Amniotic stem cell (primary cell): ENCODE data around the gene CDK12.
"Not testable (repeated sequence)": the region's sequence is repeated elsewhere in the genome, so short reads cannot be mapped to it uniquely, and the experiment has no call there.

Source experiments
- DNase-seq: peaks from one replicate; lab custom pipeline; 2025; lab: John Stamatoyannopoulos, UW

Gene CDK12

DNA sequence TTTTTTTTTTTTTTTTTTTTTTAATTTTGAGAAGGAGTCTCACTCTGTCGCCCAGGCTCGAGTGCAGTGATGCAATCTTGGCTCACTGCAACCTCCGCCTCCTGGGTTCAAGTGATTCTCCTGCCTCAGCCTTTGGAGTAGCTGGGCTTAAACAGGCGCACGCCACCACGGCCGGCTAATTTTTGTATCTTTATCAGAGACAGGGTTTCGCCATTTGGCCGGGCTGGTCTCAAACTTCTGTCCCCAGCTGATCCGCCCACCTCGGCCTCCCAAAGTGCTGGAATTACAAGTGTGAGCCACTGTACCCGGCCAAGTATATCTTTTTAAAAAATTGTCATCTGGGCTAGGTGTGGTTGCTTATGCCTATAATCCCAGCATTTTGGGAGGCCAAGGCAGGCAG, 35.6 kb downstream of the CDK12 start:
- DNase-seq, result not testable (repeated sequence)

DNA sequence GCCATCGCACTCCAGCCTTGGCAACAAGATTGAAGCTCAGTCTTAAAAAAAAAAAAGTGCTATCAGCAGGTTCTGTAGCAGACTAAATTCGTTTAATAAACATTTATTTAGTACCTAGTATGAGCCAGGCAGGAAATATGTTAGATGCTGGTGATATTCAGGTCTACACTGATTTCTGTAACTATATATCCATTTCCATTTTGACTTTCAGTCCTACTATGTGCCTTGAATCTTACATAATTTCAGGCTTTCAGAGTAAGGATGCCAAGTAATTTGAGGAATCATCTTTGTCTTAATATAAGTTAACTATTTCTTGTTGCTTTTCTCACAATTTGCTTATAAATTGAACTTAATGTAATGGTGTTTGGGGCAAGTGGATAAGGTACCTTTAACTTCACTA, 46.2 kb downstream of the CDK12 start:
- DNase-seq, result no peak

DNA sequence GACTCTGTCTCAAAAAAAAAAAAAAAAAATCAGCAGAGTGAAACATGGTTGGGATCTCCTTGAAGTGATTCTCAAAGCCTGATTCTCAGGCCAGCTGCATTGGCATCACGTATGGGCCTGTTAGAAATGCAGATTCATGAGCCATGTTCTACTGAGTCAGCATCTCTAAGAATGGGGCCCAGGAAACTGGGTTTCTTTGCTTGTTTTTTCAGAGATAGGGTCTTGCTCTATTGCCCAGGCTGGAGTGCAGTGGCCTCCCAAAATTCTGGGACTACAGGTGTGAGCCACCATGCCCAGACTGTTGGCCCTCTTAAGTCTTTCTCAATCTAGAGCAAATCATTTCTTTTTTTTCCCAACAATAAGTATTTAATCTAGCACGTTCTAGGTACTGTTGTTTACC, 47.7 kb downstream of the CDK12 start:
- DNase-seq, result no peak

DNA sequence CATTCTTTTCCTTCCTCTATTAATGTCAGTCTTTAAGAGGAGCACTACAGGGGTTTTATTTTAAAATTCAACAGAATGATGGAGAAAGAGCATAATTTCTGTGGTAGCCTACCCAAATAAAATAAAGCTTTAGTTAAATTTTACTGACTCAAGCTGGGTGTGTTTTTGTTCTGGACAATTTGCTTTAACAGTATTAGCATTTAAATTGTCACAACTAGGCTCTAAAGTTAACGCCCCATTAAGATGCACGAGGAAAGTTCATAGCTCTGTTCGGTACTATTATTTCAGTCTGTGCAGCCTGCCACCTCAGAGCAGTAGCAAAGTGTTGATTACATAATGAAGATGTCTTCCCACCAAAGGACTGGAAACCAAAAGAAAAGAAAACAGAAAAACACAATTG, 52.0 kb downstream of the CDK12 start:
- no peak for DNase-seq

DNA sequence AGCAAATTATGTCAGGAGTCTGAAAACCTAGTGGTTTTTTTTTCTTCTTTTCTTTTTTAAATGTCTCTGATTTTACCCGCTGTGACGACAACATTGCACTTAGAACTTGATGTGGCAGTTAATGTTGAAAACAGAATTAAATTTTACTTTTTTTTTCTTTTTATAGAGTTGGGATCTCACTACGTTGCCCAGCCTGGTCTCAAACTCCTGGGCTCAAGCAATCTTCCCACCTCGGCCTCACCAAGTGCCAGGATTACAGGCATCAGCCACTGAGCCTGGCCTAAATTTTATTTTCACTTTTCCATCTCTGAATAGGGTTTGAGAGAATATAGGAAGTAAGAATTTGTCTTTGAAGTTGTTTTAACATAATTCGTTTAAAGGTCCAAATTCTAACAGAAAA, 52.6 kb downstream of the CDK12 start:
- DNase-seq, result no peak

DNA sequence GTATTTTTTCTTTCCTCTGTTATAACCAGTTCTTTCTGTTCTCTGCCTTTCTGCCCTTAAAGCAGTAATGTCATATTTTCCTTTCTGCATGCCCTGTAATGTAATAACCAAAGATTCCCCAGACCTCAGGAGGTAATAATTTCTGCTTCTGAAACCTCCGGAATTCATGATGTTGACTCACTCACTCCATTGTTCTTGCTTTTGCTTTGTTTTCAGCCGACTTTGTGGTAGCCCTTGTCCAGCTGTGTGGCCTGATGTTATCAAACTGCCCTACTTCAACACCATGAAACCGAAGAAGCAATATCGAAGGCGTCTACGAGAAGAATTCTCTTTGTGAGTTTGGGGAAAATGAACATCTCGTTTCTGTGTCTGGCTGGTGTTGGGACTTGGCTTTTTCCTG, 55.9 kb downstream of the CDK12 start:
- DNase-seq, result no peak

DNA sequence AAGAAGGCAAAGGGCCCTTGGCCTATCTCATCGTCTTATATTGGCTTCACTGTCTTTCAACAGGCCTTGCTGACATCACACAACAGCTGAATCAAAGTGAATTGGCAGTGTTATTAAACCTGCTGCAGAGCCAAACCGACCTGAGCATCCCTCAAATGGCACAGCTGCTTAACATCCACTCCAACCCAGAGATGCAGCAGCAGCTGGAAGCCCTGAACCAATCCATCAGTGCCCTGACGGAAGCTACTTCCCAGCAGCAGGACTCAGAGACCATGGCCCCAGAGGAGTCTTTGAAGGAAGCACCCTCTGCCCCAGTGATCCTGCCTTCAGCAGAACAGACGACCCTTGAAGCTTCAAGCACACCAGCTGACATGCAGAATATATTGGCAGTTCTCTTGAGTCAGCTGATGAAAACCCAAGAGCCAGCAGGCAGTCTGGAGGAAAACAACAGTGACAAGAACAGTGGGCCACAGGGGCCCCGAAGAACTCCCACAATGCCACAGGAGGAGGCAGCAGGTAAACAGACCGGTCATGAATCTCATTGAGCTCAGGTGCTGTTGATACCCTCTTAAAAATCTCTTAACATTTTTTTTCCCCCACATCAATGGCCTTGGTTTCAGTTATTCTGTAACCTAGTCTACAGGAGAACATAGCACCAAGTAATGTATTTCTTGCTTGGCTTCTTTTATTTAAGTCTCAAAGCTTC, 64.7 kb downstream of the CDK12 start:
- DNase-seq, result no peak

DNA sequence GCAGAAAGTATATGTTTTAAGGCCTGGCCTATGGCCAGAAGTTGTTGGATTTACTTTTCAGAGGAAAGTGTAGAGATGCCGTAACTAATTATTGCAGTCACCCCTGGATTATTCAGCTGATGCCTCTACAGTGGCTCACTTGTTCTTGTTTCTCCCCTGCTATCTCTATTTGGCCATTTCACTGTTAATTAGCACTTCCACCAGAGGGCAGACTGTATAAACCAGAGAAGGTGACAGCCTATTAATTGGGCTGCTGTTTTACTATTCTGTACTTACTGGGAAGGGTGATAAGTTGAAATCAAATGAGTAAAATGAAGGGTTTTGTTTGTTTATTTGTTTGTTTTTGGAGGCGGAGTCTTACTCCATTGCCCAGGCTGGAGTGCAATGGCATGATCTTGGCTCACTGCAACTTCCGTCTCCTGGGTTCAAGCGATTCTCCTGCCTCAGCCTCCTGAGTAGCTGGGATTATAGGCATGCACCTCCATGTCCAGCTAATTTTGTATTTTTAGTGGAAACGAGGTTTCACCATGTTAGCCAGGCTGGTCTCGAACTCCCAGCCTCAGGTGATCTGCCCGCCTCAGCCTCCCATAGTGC, 66.0 kb downstream of the CDK12 start:
- DNase-seq, result no peak

DNA sequence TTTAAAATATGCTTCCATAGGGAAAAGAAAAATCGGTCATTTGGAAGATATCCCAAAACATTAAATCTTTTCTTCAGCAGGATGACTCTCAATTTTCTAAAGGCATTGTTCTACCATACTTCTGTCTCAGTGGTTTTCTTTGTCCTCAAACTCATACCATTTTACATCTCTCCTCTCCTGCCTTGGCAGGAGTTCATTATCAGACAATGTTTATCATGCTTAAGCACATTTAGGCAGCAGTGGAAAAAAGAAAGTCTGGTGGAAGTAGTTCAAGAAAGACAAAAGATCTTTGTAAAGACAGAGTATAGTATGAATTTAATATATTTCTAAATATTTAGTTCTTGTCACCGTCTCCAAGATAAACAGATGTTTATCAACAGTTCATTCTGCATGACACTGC, 68.2 kb downstream of the CDK12 start:
- no peak for DNase-seq

DNA sequence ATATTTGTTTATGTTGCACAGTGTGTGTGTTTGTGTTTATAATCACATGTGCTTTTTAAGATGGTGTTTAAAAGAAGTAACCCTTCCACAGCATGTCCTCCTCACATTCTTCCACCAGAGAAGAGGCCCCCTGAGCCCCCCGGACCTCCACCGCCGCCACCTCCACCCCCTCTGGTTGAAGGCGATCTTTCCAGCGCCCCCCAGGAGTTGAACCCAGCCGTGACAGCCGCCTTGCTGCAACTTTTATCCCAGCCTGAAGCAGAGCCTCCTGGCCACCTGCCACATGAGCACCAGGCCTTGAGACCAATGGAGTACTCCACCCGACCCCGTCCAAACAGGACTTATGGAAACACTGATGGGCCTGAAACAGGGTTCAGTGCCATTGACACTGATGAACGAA, 69.2 kb downstream of the CDK12 start:
- no peak for DNase-seq

DNA sequence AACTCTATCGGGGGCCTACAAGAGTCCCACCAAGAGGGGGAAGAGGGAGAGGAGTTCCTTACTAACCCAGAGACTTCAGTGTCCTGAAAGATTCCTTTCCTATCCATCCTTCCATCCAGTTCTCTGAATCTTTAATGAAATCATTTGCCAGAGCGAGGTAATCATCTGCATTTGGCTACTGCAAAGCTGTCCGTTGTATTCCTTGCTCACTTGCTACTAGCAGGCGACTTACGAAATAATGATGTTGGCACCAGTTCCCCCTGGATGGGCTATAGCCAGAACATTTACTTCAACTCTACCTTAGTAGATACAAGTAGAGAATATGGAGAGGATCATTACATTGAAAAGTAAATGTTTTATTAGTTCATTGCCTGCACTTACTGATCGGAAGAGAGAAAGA, 70.0 kb downstream of the CDK12 start:
- DNase-seq, result no peak

DNA sequence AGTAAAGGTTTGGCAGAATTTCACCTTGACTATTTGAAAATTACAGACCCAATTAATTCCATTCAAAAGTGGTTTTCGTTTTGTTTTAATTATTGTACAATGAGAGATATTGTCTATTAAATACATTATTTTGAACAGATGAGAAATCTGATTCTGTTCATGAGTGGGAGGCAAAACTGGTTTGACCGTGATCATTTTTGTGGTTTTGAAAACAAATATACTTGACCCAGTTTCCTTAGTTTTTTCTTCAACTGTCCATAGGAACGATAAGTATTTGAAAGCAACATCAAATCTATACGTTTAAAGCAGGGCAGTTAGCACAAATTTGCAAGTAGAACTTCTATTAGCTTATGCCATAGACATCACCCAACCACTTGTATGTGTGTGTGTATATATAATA, 72.6 kb downstream of the CDK12 start:
- DNase-seq, result no peak

DNA sequence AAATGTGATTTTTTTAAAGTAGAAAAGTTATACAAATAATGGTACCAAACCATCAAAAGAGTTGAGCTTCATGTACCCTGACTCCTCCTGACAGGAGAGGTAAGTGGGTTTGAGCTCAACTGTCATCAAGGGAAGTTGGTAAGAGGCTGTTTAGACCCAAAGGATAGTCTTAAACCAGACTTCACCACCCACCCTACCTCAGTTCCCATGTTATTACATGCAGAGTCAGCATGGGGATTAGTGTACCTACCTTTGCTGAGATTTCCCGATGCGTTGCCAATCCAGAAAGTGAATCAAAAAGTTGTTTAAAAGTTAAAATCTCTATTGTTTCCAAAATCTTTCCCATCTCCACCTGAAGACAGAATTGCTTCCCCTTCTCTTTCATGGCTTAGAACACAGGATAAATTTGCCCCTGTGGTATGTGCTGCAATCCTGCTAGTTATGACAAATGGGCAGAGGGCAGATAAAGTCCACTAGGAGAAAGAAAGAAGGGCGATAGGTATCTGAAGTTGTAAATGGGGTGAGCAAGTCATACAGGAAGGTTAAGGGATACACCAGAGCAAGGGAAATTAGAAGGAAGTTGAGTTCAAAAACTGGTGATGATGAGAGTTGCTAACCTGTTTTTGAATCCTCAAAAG, 73.6 kb downstream of the CDK12 start:
- no peak for DNase-seq

DNA sequence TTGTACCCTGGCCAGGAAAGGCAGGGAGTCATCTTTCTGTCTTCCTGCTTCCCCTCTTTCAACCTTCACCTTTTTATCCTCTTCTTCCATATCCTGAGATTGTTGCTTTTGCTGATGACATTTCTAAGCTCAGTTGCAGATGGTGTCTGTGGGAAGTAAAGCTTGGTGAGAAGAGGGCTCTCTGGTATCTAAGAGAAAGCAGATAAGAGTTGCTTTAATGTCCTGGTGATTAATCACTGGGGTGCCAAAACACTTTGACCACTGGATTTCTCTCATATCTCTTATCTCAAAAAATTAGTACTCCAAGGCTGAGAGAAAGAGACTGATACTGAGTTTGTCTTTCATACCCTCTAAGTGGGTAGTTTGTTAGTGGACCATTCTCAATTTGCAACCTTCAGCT, 75.2 kb downstream of the CDK12 start:
- DNase-seq, result no peak

DNA sequence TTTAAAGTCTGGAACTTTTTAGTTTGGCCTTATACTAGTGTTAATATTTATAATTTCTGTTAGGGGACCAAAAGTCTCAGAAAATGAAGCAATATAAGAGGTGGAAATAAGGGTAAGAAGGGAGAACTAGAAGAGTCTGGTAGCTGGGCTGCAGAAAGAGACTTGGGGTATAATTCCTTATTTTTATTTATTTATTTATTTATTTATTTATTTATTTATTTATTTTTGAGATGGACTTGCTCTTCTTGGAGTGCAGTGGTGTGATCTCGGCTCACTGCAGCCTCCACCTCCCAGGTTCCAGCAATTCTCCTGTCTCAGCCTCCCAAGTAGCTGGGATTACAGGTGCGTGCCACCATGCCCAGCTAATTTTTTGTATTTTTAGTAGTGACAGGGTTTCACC, 76.1 kb downstream of the CDK12 start:
- DNase-seq, result not testable (repeated sequence)

DNA sequence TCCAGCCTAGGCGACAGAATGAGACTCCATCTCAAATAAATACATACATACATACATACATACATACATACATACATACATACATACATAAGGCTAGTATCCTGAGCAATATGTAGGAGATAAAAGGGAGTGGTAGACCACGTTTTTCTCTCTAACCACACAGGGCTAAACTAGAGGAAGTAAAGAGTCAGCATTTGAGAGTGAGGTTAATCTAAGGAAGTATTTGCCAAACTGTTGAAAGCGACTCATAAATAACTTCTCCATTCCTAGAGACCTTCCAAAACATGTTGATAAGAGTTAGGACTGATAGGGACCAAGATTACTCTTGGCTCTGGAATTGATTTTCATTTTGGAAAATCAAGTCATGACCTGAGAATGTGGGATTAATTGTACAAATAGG, 77.6 kb downstream of the CDK12 start:
- no peak for DNase-seq

DNA sequence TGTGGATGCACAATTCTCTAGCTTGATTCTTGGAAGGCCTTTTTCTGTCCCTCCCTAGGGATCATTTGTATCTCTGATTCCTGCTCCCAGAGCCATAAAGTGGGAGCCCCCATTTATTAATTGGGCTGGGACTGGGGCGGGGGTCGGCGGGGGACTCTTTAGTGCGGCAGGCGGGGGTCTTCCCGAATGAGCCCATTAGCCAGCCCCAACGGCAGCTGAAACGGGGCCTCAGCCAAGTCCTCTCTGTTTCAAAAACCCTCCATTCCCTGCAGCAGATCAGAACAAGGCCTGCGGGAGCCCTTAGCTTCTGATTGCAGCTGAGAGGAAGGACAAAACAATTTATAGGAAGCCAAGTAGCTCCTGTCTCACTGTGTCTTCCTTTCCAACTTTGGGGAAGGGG, 79.3 kb downstream of the CDK12 start:
- no peak for DNase-seq

DNA sequence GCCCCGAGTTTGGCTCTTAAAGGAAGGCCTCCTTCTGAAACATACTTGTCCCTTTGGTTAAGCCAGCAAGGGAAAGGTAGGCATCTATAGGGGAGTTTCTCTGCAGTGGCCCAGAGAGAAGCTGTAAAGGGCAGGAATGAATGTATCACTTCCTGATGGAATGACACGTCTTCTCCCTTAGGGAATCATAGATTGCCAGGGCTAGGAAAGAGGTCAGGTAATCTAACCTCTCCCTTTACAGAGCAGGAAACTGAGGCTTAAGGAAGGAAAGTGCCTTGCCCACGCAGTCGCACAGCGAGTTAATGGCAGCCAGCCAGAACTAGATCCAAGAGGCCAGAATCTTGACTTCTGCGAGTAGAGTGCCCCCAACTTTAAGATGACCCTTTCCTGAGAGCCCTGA, 80.4 kb downstream of the CDK12 start:
- DNase-seq, result no peak

DNA sequence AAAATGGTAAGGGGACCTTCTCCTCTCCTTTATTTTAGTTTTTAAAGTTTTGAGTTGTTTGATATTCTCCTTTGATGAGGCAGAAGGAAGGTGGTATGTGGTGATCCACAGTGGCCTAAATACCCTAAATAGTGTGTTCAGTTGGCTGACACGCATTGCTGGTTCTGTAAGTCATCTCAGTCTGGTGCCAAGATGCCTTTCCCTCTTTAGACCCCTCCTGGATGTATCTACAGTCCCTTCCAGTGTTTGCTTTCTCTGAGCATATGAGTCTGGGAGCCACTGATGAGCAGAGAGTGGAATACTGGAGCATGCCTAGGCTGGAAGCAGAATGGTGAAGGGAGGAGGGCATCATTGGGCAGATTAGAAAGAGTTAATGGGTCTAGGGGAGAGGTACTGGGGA, 81.9 kb downstream of the CDK12 start:
- no peak for DNase-seq

DNA sequence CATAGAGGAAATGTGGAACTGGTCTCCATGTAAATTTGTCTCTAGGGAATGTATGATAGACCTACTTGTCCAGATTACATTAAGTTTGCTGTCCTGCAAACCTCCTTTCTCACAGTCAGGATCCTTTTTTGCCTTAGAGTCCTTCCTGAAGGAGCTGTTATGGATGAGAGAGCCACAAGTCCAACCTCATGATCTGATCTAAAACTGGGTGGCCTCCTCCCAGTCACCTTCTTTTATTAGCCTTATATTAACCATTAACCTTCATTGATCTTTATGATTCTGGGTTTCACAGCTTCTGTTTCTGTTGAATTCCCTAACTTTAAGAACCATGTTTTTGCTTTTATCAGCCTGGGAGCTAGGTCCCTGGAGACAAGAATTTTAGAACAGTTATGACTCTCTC, 82.4 kb downstream of the CDK12 start:
- DNase-seq, result no peak

DNA sequence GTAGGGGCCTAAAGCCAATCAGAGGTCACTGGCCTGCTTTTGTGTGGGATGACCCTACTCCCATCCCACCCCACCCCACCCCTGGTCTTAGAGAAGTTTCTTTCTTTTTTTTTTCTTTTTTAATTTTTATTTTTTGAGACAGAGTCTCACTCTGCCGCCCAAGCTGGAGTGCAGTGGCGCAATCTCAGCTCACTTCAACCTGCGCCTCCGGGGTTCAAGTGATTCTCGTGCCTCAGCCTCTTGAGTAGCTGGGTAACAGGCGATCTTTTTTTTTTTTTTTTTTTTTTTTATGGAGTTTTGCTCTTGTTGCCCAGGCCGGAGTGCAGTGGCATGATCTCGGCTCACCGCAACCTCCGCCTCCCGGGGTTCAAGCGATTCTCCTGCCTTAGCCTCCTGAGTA, 83.1 kb downstream of the CDK12 start:
- DNase-seq, result not testable (repeated sequence)

DNA sequence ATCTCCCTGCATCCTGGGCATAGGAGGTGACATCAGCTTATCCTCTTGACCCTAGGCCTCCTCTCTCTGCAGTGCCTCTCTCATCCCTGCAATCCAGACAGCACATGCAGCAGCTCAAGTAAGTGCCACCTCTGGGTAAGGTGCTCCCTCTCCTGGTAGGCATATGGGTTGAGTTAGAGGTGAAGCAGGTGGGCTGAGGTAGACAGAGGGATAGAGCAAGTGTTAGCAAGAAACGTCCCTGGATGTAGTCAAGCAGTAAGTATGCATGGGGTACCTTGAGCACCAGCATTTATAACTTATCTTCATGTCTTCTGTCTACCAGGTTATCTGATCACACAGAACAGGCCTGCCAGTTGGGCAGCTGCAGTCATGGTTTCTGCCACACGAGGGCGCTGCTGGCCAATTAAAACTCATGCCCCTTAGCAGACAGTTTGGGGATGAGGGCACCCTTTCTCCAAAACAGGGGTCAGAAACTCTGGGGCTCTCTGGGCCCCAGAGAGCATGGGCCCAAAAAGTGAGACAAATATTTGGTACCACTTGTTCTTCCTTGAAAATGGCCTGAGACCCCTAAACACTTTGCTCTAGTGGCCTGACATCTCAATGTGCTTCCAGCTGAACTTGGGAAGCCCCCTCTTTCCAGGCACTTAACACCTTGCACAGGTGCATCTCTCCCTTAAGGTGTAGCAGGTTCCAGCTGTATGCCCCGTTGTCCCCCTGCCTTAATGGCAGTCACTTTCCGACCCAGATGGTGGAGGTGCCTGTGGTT, 86.6 kb downstream of the CDK12 start:
- no peak for DNase-seq
